ENCODE measurements around the gene NDFIP2.

- TF ChIP-seq CTCF (conservative IDR thresholded peaks at IDR 0.05; ENCODE audit: low read length) (no peak), EZH2phosphoT487 (IDR thresholded peaks at IDR 0.05; ENCODE audit: borderline replicate concordance, low read depth, low read length) (no peak)
Measured at GRCh38 chr13:79547211-79548195, 66.5 kb downstream of the NDFIP2 start.

Measured in OCI-LY7 (cell line).